Effector memory CD8-positive, alpha-beta T cell (primary cell): ENCODE measurements around the gene APBA2.

Source experiments
- ATAC-seq: fragments of 150-1000 bp; cut with Tn5 transposase; replicated peaks from 2 replicates; pipeline ENCODE4 v1.10.0; 2021; ENCODE audit warnings: mild to moderate bottlenecking, moderate library complexity
- DNase-seq, 3 experiments: peaks; one replicate each; pipeline ENCODE4 v3.0.0; 2021
- H3K27ac Mint-ChIP-seq, 2 donors: one replicate each; pipeline ENCODE4 v1.8.0; 2022; ENCODE audit warnings: mild to moderate bottlenecking in 2 of 2, mixed read lengths in 2 of 2, moderate library complexity in 2 of 2
- H3K27me3 Mint-ChIP-seq, 2 donors: one replicate each; pipeline ENCODE4 v1.8.0; 2022; ENCODE audit warnings: mixed read lengths in 2 of 2
- H3K36me3 Mint-ChIP-seq: one replicate; pipeline ENCODE4 v1.8.0; 2022; ENCODE audit warnings: mild to moderate bottlenecking, moderate library complexity, mixed read lengths; ENCODE audit not compliant: insufficient read depth
- H3K4me1 Mint-ChIP-seq, 2 donors: one replicate each; pipeline ENCODE4 v1.8.0; 2022; ENCODE audit warnings: low read depth in 2 of 2, mixed read lengths in 2 of 2
- H3K4me3 Mint-ChIP-seq, 2 donors: one replicate each; pipeline ENCODE4 v1.8.0; 2022; ENCODE audit warnings: mild to moderate bottlenecking in 2 of 2, mixed read lengths in 2 of 2, moderate library complexity in 2 of 2
- H3K9me3 Mint-ChIP-seq, 2 donors: one replicate each; pipeline ENCODE4 v1.8.0; 2022; ENCODE audit warnings: mixed read lengths in 2 of 2

Gene APBA2

GRCh38 chr15:28944286-28944685, 58.5 kb downstream of the APBA2 start:
- ATAC-seq (no peak), DNase-seq (no peak)
- Mint-ChIP-seq H3K27ac (no peak overlapping the region), H3K36me3 (peaks cover 12% of the 10 kb centered on the region), H3K4me1 (peaks cover 41 to 70% of the 10 kb centered on the region in 2 donors), H3K27me3 (no peaks in the 10 kb centered on the region), H3K4me3 (no peak overlapping the region), H3K9me3 (no peaks in the 10 kb centered on the region)

- Mint-ChIP-seq H3K9me3 (no peaks in the 10 kb centered on the region), H3K4me1 (peaks cover 37 to 66% of the 10 kb centered on the region in 2 donors), H3K27ac (no peak overlapping the region), H3K27me3 (no peaks in the 10 kb centered on the region), H3K4me3 (no peak overlapping the region), H3K36me3 (peaks cover 12% of the 10 kb centered on the region)
- ATAC-seq (no peak), DNase-seq (no peak)
These were observed 59.0 kb downstream of the APBA2 start for GRCh38 chr15:28944696-28945300.

- Mint-ChIP-seq H3K27me3 (no peaks in the 10 kb centered on the region), H3K27ac (peak overlapping the region in 1 of 2 donors; percentile 59), H3K9me3 (no peaks in the 10 kb centered on the region), H3K4me3 (no peak overlapping the region), H3K4me1 (peaks cover 39 to 67% of the 10 kb centered on the region in 2 donors), H3K36me3 (peaks cover 12% of the 10 kb centered on the region)
- ATAC-seq (no peak), DNase-seq (no peak)
These were observed 60.0 kb downstream of the APBA2 start for GRCh38 chr15:28945626-28946230.

- Mint-ChIP-seq H3K9me3 (no peaks in the 10 kb centered on the region), H3K27ac (peak overlapping the region in 1 of 2 donors; percentile 89), H3K36me3 (peaks cover 4% of the 10 kb centered on the region), H3K4me3 (no peak overlapping the region), H3K4me1 (peaks cover 34 to 58% of the 10 kb centered on the region in 2 donors), H3K27me3 (no peaks in the 10 kb centered on the region)
- DNase-seq: no peak
- no peak for ATAC-seq
These were observed 61.0 kb downstream of the APBA2 start for GRCh38 chr15:28946803-28947202.

- H3K36me3 Mint-ChIP-seq: peaks cover 3% of the 10 kb centered on the region
- H3K27me3 Mint-ChIP-seq: no peaks in the 10 kb centered on the region
- ATAC-seq (no peak), DNase-seq (no peak)
- H3K27ac Mint-ChIP-seq: peak overlapping the region; percentile 82 to 89
- no peaks in the 10 kb centered on the region for H3K9me3 Mint-ChIP-seq
- H3K4me3 Mint-ChIP-seq: no peak overlapping the region
- H3K4me1 Mint-ChIP-seq: peaks cover 32 to 54% of the 10 kb centered on the region in 2 donors
These were observed 61.5 kb downstream of the APBA2 start for GRCh38 chr15:28947221-28947674.

- H3K36me3 Mint-ChIP-seq: peaks cover 3% of the 10 kb centered on the region
These were observed 62.3 kb downstream of the APBA2 start for GRCh38 chr15:28948036-28948435.

GRCh38 chr15:28950916-28951315, 65.1 kb downstream of the APBA2 start:
- Mint-ChIP-seq H3K27me3 (no peaks in the 10 kb centered on the region), H3K27ac (no peak overlapping the region), H3K4me3 (no peak overlapping the region), H3K36me3 (peaks cover 9% of the 10 kb centered on the region), H3K4me1 (peaks cover 44 to 65% of the 10 kb centered on the region in 2 donors), H3K9me3 (no peaks in the 10 kb centered on the region)
- no peak for DNase-seq
- no peak for ATAC-seq

More at GRCh38 chr15:28948036-28948435, 62.3 kb downstream of the APBA2 start:
- Mint-ChIP-seq H3K9me3 (no peaks in the 10 kb centered on the region), H3K4me1 (peaks cover 27 to 50% of the 10 kb centered on the region in 2 donors), H3K4me3 (peak overlapping the region; percentile 59 to 76), H3K27me3 (no peaks in the 10 kb centered on the region), H3K27ac (peak overlapping the region; percentile 82 to 89)
- DNase-seq: no peak
- ATAC-seq: no peak

GRCh38 chr15:28952666-28953491, 67.1 kb downstream of the APBA2 start:
- DNase-seq (no peak), ATAC-seq (no peak)
- peak overlapping the region in 1 of 2 donors; percentile 1 for H3K4me3 Mint-ChIP-seq
- peaks cover 9% of the 10 kb centered on the region for H3K36me3 Mint-ChIP-seq
- peaks cover 43 to 65% of the 10 kb centered on the region in 2 donors for H3K4me1 Mint-ChIP-seq
- no peaks in the 10 kb centered on the region for H3K27me3 Mint-ChIP-seq
- H3K27ac Mint-ChIP-seq: peak overlapping the region in 1 of 2 donors; percentile 72
- no peaks in the 10 kb centered on the region for H3K9me3 Mint-ChIP-seq

- no peak for DNase-seq
- peaks cover 7% of the 10 kb centered on the region for H3K36me3 Mint-ChIP-seq
- ATAC-seq: no peak
- no peaks in the 10 kb centered on the region for H3K9me3 Mint-ChIP-seq
- peak overlapping the region in 1 of 2 donors; percentile 62 for H3K4me3 Mint-ChIP-seq
- H3K27me3 Mint-ChIP-seq: no peaks in the 10 kb centered on the region
- peak overlapping the region; percentile 0 to 72 for H3K27ac Mint-ChIP-seq
- peaks cover 37 to 57% of the 10 kb centered on the region in 2 donors for H3K4me1 Mint-ChIP-seq
These were observed 67.9 kb downstream of the APBA2 start for GRCh38 chr15:28953573-28954195.

GRCh38 chr15:28954466-28955159, 68.8 kb downstream of the APBA2 start:
- Mint-ChIP-seq H3K9me3 (no peaks in the 10 kb centered on the region), H3K27ac (peak overlapping the region; percentile 72 to 77), H3K4me3 (peak overlapping the region; percentile 56 to 62), H3K36me3 (peaks cover 6% of the 10 kb centered on the region), H3K4me1 (peaks cover 32 to 52% of the 10 kb centered on the region in 2 donors), H3K27me3 (no peaks in the 10 kb centered on the region)
- DNase-seq: no peak
- no peak for ATAC-seq

GRCh38 chr15:28955160-28955992, 69.6 kb downstream of the APBA2 start:
- ATAC-seq: peak; percentile 74
- peaks cover 6% of the 10 kb centered on the region for H3K36me3 Mint-ChIP-seq

GRCh38 chr15:28955993-28956421, 70.2 kb downstream of the APBA2 start:
- Mint-ChIP-seq H3K4me1 (peaks cover 26 to 44% of the 10 kb centered on the region in 2 donors), H3K27ac (peak overlapping the region; percentile 72 to 77)

More at GRCh38 chr15:28955160-28955992, 69.6 kb downstream of the APBA2 start:
- Mint-ChIP-seq H3K9me3 (no peaks in the 10 kb centered on the region), H3K27ac (peak overlapping the region; percentile 72 to 77), H3K4me1 (peaks cover 26 to 45% of the 10 kb centered on the region in 2 donors), H3K27me3 (no peaks in the 10 kb centered on the region), H3K4me3 (peak overlapping the region; percentile 56 to 62)
- DNase-seq: peak in 1 of 3 experiments; percentile 14

More at GRCh38 chr15:28955993-28956421, 70.2 kb downstream of the APBA2 start:
- Mint-ChIP-seq H3K27me3 (no peaks in the 10 kb centered on the region), H3K9me3 (no peaks in the 10 kb centered on the region), H3K36me3 (peaks cover 6% of the 10 kb centered on the region), H3K4me3 (peak overlapping the region; percentile 56 to 62)
- ATAC-seq (peak; percentile 17), DNase-seq (no peak)
